Dermis blood vessel endothelial cell (primary cell): ENCODE data around the gene FBLN1. TPM values are rescaled to one million over a fixed set of nuclear protein-coding genes. Genes with fewer than 3 reads are reported as not detected.
"Not testable (repeated sequence)": the region's sequence is repeated elsewhere in the genome, so short reads cannot be mapped to it uniquely, and the experiment has no call there.

Source experiments
- DNase-seq: peaks from one replicate; pipeline ENCODE4 v3.0.0; 2010
- total RNA-seq: library from RNA; depleted of rRNA; stranded (reverse); fragments of >200 nt; gene quantifications from 2 replicates; pipeline ENCODE4 v1.2.3, GENCODE V29; 2014

Gene FBLN1
- total RNA-seq, 1 donor from 2014 or later: 0.34 TPM

GRCh38 chr22:45528046-45528445 lies 25.4 kb downstream of the FBLN1 start:
- DNase-seq: no peak

GRCh38 chr22:45529105-45529504 lies 26.4 kb downstream of the FBLN1 start:
- DNase-seq: no peak

- no peak for DNase-seq
These were observed 27.4 kb downstream of the FBLN1 start for GRCh38 chr22:45529971-45530575.

- DNase-seq: no peak
These were observed 29.0 kb downstream of the FBLN1 start for GRCh38 chr22:45531441-45532234.

- no peak for DNase-seq
These were observed 29.6 kb downstream of the FBLN1 start for GRCh38 chr22:45532235-45532631.

GRCh38 chr22:45533703-45534102 lies 31.0 kb downstream of the FBLN1 start:
- DNase-seq: no peak

GRCh38 chr22:45534339-45535192 lies 31.9 kb downstream of the FBLN1 start:
- DNase-seq: no peak

- DNase-seq: no peak
These were observed 32.6 kb downstream of the FBLN1 start for GRCh38 chr22:45535290-45535689.

- DNase-seq: not testable (repeated sequence)
These were observed 33.2 kb downstream of the FBLN1 start for GRCh38 chr22:45535835-45536234.

- no peak for DNase-seq
These were observed 35.1 kb downstream of the FBLN1 start for GRCh38 chr22:45537734-45538181.

- DNase-seq: no peak
These were observed 35.6 kb downstream of the FBLN1 start for GRCh38 chr22:45538281-45538680.

- DNase-seq: no peak
These were observed 37.4 kb downstream of the FBLN1 start for GRCh38 chr22:45540122-45540521.

- no peak for DNase-seq
These were observed 38.8 kb downstream of the FBLN1 start for GRCh38 chr22:45541382-45541979.

- no peak for DNase-seq
These were observed 39.4 kb downstream of the FBLN1 start for GRCh38 chr22:45542001-45542520.

GRCh38 chr22:45542736-45543135 lies 40.1 kb downstream of the FBLN1 start:
- not testable (repeated sequence) for DNase-seq

- no peak for DNase-seq
These were observed 40.6 kb downstream of the FBLN1 start for GRCh38 chr22:45543243-45543642.

- DNase-seq: no peak
These were observed 42.0 kb downstream of the FBLN1 start for GRCh38 chr22:45544588-45545170.

- no peak for DNase-seq
These were observed 43.8 kb downstream of the FBLN1 start for GRCh38 chr22:45546333-45547015.

GRCh38 chr22:45547016-45547345 lies 44.3 kb downstream of the FBLN1 start:
- no peak for DNase-seq

GRCh38 chr22:45547731-45548130 lies 45.0 kb downstream of the FBLN1 start:
- DNase-seq: no peak

GRCh38 chr22:45548247-45548840 lies 45.7 kb downstream of the FBLN1 start:
- no peak for DNase-seq
